ENCODE data around the gene ACER3. TPM values are rescaled to one million over a fixed set of nuclear protein-coding genes. Genes with fewer than 3 reads are reported as not detected.
A peak's percentile ranks its signal among the peaks of the same experiment; 100 is the strongest.
"Not testable (repeated sequence)": the region's sequence is repeated elsewhere in the genome, so short reads cannot be mapped to it uniquely, and the experiment has no call there.

The ACER3 gene
- total and polyA plus RNA-seq, 8 donors: 2.0 to 13.2 (median 5.9) TPM

DNA sequence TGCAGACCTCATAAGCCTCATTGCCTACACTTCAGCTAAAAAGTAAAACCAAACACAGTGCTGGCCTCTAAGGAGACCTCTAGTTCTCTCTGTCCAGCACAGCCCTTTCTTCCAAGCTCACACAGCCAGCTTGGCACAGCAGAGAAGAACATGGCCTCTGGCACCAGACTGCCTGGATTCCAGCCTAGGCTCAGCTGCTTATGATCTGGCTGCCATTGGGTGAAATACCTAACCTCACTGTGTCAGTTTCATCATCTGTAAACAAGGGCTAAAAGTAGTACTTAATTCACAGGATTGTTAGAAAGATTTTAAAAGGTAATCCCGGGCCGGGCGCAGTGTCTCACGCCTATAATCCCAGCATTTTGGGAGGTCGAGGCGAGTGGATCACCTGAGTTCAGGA lies 9.9 kb upstream of the ACER3 start:
- FAIRE-seq (no peak), DNase-seq (no peak), ATAC-seq (peak in 2 of 4 donors; percentile 22 to 30)
- Histone ChIP-seq H3K4me1 (no peaks in the 10 kb centered on the region), H3K36me3 (no peaks in the 10 kb centered on the region), H3K4me3 (no peak overlapping the region), H3K27me3 (no peaks in the 10 kb centered on the region), H3K9me3 (no peaks in the 10 kb centered on the region), H3K27ac (no peak overlapping the region)
- 88 to 92% methylated on average over 6 of the region's 6 CpGs for WGBS, 2 donors
- intact Hi-C loops (cut with DNase I): no loop called here
- TF ChIP-seq, protein P1, sequence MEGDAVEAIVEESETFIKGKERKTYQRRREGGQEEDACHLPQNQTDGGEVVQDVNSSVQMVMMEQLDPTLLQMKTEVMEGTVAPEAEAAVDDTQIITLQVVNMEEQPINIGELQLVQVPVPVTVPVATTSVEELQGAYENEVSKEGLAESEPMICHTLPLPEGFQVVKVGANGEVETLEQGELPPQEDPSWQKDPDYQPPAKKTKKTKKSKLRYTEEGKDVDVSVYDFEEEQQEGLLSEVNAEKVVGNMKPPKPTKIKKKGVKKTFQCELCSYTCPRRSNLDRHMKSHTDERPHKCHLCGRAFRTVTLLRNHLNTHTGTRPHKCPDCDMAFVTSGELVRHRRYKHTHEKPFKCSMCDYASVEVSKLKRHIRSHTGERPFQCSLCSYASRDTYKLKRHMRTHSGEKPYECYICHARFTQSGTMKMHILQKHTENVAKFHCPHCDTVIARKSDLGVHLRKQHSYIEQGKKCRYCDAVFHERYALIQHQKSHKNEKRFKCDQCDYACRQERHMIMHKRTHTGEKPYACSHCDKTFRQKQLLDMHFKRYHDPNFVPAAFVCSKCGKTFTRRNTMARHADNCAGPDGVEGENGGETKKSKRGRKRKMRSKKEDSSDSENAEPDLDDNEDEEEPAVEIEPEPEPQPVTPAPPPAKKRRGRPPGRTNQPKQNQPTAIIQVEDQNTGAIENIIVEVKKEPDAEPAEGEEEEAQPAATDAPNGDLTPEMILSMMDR (IDR thresholded peaks at IDR 0.05): no peak

DNA sequence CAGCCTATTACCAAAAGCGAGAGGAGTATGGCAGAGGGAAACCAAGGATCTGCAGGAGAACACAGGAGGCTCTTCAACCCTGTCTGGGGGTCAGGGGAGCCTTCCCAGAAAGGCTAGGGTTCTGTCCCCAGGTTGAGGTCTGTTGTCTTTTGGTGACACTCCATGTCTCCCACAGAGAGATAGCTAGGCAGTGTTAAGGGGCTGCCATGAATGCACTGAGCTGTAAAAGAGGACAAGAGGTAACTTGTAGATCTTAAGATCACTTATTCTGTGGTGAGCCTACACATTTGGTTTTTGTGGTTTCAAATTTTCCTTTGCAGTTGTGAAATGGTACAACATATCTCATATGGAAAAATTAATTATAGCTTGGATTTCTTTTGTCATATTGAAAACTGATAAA lies 6.0 kb upstream of the ACER3 start:
- H3K36me3 ChIP-seq: no peaks in the 10 kb centered on the region
- no peaks in the 10 kb centered on the region for H3K27me3 ChIP-seq
- H3K4me3 ChIP-seq: no peak overlapping the region
- FAIRE-seq: no peak
- TF ChIP-seq, protein P1 (IDR thresholded peaks at IDR 0.05): no peak
- H3K9me3 ChIP-seq: no peaks in the 10 kb centered on the region
- no peak for ATAC-seq
- no peak overlapping the region for H3K27ac ChIP-seq
- no peak for DNase-seq
- no peaks in the 10 kb centered on the region for H3K4me1 ChIP-seq
- intact Hi-C loops (cut with DNase I): no loop called here
- 85 to 92% methylated on average over 1 of the region's 1 CpG for whole genome bisulfite sequencing, 2 donors

DNA sequence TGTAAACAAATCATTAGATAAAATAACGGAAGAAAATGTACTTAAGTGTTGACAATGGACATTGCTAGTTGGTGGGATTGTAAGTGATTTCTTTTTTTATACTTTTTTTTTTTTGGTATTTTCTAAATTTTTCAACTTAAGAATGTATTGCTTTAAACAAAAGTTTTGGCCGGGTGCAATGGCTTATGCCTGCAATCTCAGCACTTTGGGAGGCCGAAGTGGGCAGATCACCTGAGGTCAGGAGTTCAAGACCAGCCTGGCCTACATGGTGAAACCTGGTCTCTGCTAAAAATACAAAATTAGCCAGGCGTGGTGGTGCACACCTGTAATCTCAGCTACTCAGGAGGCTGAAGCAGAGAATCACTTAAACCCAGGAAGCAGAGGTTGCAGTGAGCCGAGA lies 5.0 kb upstream of the ACER3 start:
- intact Hi-C loops (cut with DNase I); H3K4me1 ChIP-seq; FAIRE-seq; H3K4me3 ChIP-seq; DNase-seq; H3K9me3 ChIP-seq; H3K36me3 ChIP-seq; H3K27ac ChIP-seq; ATAC-seq; H3K27me3 ChIP-seq: not testable (repeated sequence)
- 75 to 85% methylated on average over 5 of the region's 5 CpGs for WGBS, 2 donors

DNA sequence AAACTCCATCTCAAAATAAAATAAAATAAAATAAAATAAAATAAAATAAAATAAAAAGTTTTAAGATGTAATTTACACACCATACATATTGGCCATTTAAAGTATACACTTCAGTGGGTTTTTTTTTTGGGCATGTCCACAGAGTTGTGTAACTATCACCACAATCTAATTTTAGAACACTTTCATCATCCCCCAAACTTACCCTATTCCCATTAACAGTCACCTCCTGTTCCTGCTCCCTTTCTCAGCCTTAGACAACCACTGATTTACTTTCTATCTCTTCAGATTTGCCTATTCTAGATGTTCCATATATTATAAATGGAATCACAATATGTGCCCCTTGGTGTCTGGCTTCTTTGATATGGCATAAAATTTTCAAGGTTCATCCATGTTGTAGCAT lies 4.6 kb upstream of the ACER3 start:
- no peaks in the 10 kb centered on the region for H3K27me3 ChIP-seq
- peaks cover 0 to 3% (median 0%) of the 10 kb centered on the region in 3 donors for H3K4me1 ChIP-seq
- TF ChIP-seq, protein P1 (IDR thresholded peaks at IDR 0.05): no peak
- H3K36me3 ChIP-seq: no peaks in the 10 kb centered on the region
- H3K27ac ChIP-seq: no peak overlapping the region
- no peak for ATAC-seq
- H3K4me3 ChIP-seq: no peak overlapping the region
- intact Hi-C loops (cut with DNase I): no loop called here
- FAIRE-seq: no peak
- H3K9me3 ChIP-seq: no peaks in the 10 kb centered on the region
- no peak for DNase-seq

DNA sequence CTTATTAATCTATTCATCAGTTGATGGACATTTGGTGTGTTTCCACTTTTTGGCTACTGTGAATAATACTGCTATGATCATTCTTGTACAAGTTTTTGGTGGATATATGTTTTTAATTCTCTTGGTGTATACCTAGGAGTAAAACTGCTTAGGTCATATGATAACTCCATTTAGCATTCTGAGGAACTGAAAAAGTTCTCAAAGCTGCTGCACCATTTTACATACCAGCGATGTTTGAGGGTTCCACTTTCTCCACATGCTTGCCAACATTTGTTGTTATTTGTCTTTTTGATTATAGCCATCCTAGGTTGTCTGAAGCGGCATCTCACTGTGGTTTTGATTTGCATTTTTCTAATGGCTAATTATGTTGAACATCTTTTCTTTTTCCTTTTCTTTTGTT lies 4.1 kb upstream of the ACER3 start:
- Histone ChIP-seq H3K36me3 (no peaks in the 10 kb centered on the region), H3K27me3 (no peaks in the 10 kb centered on the region), H3K4me3 (no peak overlapping the region), H3K4me1 (peaks cover 1 to 4% (median 3%) of the 10 kb centered on the region in 3 donors), H3K9me3 (no peaks in the 10 kb centered on the region), H3K27ac (no peak overlapping the region)
- TF ChIP-seq, protein P1 (IDR thresholded peaks at IDR 0.05): no peak
- intact Hi-C loops (cut with DNase I): no loop called here
- ATAC-seq (no peak), FAIRE-seq (no peak), DNase-seq (no peak)
- WGBS, 2 donors: 90 to 96% methylated on average over 2 of the region's 2 CpGs
